Ishikawa (cell line): Measurements from ENCODE around the gene GOLGA6L2.

ENCODE experiments used
- CEBPB ChIP-seq: IDR thresholded peaks from 2 replicates; pipeline ENCODE4 v1.6.1; 2012
- CREB1 ChIP-seq: IDR thresholded peaks from 2 replicates; pipeline ENCODE4 v1.6.1; 2012; ENCODE audit warnings: low read depth
- EGR1 ChIP-seq: IDR thresholded peaks from 2 replicates; pipeline ENCODE4 v1.6.1; 2012
- EP300 ChIP-seq: IDR thresholded peaks from 2 replicates; pipeline ENCODE4 v1.6.1; 2012; ENCODE audit warnings: borderline replicate concordance
- FOXM1 ChIP-seq: IDR thresholded peaks from 2 replicates; pipeline ENCODE4 v1.6.1; 2012; ENCODE audit warnings: low read depth, borderline replicate concordance
- MAX ChIP-seq: IDR thresholded peaks from 2 replicates; pipeline ENCODE4 v1.6.1; 2012
- NFIC ChIP-seq: IDR thresholded peaks from 2 replicates; pipeline ENCODE4 v1.6.1; 2012
- RAD21 ChIP-seq: IDR thresholded peaks from 2 replicates; pipeline ENCODE4 v1.6.1; 2012; ENCODE audit warnings: low read depth
- REST ChIP-seq: IDR thresholded peaks from 2 replicates; pipeline ENCODE4 v1.6.1; 2012; ENCODE audit warnings: low read depth, mild to moderate bottlenecking
- TAF1 ChIP-seq: IDR thresholded peaks from 2 replicates; pipeline ENCODE4 v1.6.1; 2012; ENCODE audit warnings: low read depth, mild to moderate bottlenecking
- TCF12 ChIP-seq: IDR thresholded peaks from 2 replicates; pipeline ENCODE4 v1.6.1; 2012; ENCODE audit warnings: low read depth
- TEAD4 ChIP-seq: IDR thresholded peaks from 2 replicates; pipeline ENCODE4 v1.6.1; 2012
- USF1 ChIP-seq: IDR thresholded peaks from 2 replicates; pipeline ENCODE4 v1.6.1; 2012
- YY1 ChIP-seq: IDR thresholded peaks from 2 replicates; pipeline ENCODE4 v1.6.1; 2012; ENCODE audit warnings: low read depth
- ZBTB7A ChIP-seq: IDR thresholded peaks from 2 replicates; pipeline ENCODE4 v1.6.1; 2012; ENCODE audit warnings: low read depth

Gene GOLGA6L2

GRCh38 chr15:23482764-23483489 is 35.9 kb upstream of the GOLGA6L2 start:
- TF ChIP-seq TCF12 (no peak), TEAD4 (no peak), NFIC (no peak), USF1 (no peak), CEBPB (no peak)

- TF ChIP-seq FOXM1 (no peak), TAF1 (no peak), EGR1 (no peak), EP300 (no peak), TCF12 (no peak), ZBTB7A (no peak), NFIC (no peak), MAX (no peak), YY1 (no peak), REST (no peak), RAD21 (no peak)
Measured at GRCh38 chr15:23482228-23482627, 35.2 kb upstream of the GOLGA6L2 start.

GRCh38 chr15:23477920-23478319 is 30.9 kb upstream of the GOLGA6L2 start:
- TF ChIP-seq TEAD4 (no peak), NFIC (no peak), CEBPB (no peak), MAX (no peak), FOXM1 (no peak), REST (no peak), EP300 (no peak), TCF12 (no peak), EGR1 (no peak), USF1 (no peak), TAF1 (no peak), CREB1 (no peak), RAD21 (no peak)

- TF ChIP-seq CEBPB (no peak), EGR1 (no peak), MAX (no peak)
Measured at GRCh38 chr15:23472678-23473077, 25.6 kb upstream of the GOLGA6L2 start.

GRCh38 chr15:23472033-23472432 is 25.0 kb upstream of the GOLGA6L2 start:
- no peak for TF ChIP-seq NFIC
- TF ChIP-seq YY1 = no peak
- no peak for TF ChIP-seq TEAD4
- TF ChIP-seq TCF12 = no peak
- TF ChIP-seq MAX = no peak
- no peak for TF ChIP-seq CEBPB
- no peak for TF ChIP-seq EP300
- TF ChIP-seq REST = no peak
- TF ChIP-seq RAD21 = no peak
- TF ChIP-seq FOXM1 = no peak
- TF ChIP-seq USF1 = no peak
